NCI-H1048 (cell line): ENCODE measurements around the gene CDCP2.

Experiments used
- DNase-seq: peaks from one replicate; lab custom pipeline; 2025; lab: John Stamatoyannopoulos, UW

Gene CDCP2

GRCh38 chr1:54152696-54153095, at the start of gene CDCP2:
TSS of gene CDCP2 (minus strand) at chr1:54153000. CDS start at chr1:54152922, 78 bp downstream.
- DNase-seq, result no peak

GRCh38 chr1:54200519-54200997, 47.8 kb upstream of the CDCP2 start:
- DNase-seq, result no peak

- peak; percentile 88 for DNase-seq
These were observed 47.1 kb upstream of the CDCP2 start, which contains the start of the genes CYB5RL and MRPL37 for GRCh38 chr1:54199765-54200518. TSS of gene CYB5RL (minus strand) at chr1:54200030. CDS start at chr1:54195616, 4,414 bp downstream. TSS of gene MRPL37 (plus strand) at chr1:54200167. CDS start at chr1:54200244, 77 bp downstream.

- no peak for DNase-seq
These were observed 46.5 kb upstream of the CDCP2 start for GRCh38 chr1:54199151-54199764.

- no peak for DNase-seq
These were observed 40.7 kb upstream of the CDCP2 start for GRCh38 chr1:54193453-54193852.

GRCh38 chr1:54191525-54191924, 38.7 kb upstream of the CDCP2 start:
- DNase-seq, result no peak

GRCh38 chr1:54190526-54190925, 37.7 kb upstream of the CDCP2 start:
- no peak for DNase-seq

GRCh38 chr1:54188291-54188690, 35.5 kb upstream of the CDCP2 start:
- no peak for DNase-seq

GRCh38 chr1:54186056-54186455, 33.3 kb upstream of the CDCP2 start:
- DNase-seq, result no peak

- no peak for DNase-seq
These were observed 28.0 kb upstream of the CDCP2 start for GRCh38 chr1:54180701-54181360.

- no peak for DNase-seq
These were observed 25.7 kb upstream of the CDCP2 start for GRCh38 chr1:54178296-54179070.

GRCh38 chr1:54177726-54178125, 24.9 kb upstream of the CDCP2 start:
- no peak for DNase-seq

GRCh38 chr1:54176621-54177327, 24.0 kb upstream of the CDCP2 start:
- no peak for DNase-seq

GRCh38 chr1:54174106-54174505, 21.3 kb upstream of the CDCP2 start:
- DNase-seq, result no peak

GRCh38 chr1:54173681-54174080, 20.9 kb upstream of the CDCP2 start:
- DNase-seq, result no peak

- no peak for DNase-seq
These were observed 20.1 kb upstream of the CDCP2 start for GRCh38 chr1:54172614-54173599.

GRCh38 chr1:54171606-54172005, 18.8 kb upstream of the CDCP2 start:
- DNase-seq, result no peak

- DNase-seq, result no peak
These were observed 18.2 kb upstream of the CDCP2 start for GRCh38 chr1:54171016-54171415.

GRCh38 chr1:54169068-54169467, 16.3 kb upstream of the CDCP2 start:
- DNase-seq, result no peak
